Esophagus muscularis mucosa (tissue), 4 donors: ENCODE data around the gene STK39. TPM values are rescaled to one million over a fixed set of nuclear protein-coding genes. Genes with fewer than 3 reads are reported as not detected.
"Not testable (repeated sequence)": the region's sequence is repeated elsewhere in the genome, so short reads cannot be mapped to it uniquely, and the experiment has no call there.

Experiments used
- DNase-seq: peaks from one replicate; pipeline ENCODE4 v3.0.0-alpha.2; 2017; ENCODE audit errors: extremely low spot score
- H3K27ac ChIP-seq, 4 donors: fragments of 200-600 bp; sonication (generic); replicated peaks in 1 of 4; 1 replicate in 3 of 4; 2 replicates in 1 of 4; pipeline ENCODE4 v1.5.1; 2016 to 2019; ENCODE audit warnings: mild to moderate bottlenecking in 1 of 4
- H3K27me3 ChIP-seq, 4 donors: fragments of 200-600 bp; sonication (generic); one replicate each; pipeline versions ENCODE4 v1.5.1 to v1.6.0; 2016 to 2019
- H3K36me3 ChIP-seq, 4 donors: fragments of 200-600 bp; sonication (generic); one replicate each; pipeline ENCODE4 v1.5.1; 2016 to 2019
- H3K4me1 ChIP-seq, 4 donors: fragments of 200-600 bp; sonication (generic); one replicate each; pipeline ENCODE4 v1.5.1; 2016 to 2019
- H3K4me3 ChIP-seq, 4 donors: fragments of 200-600 bp; sonication (generic); 1 replicate in 2 of 4; 2 replicates in 2 of 4; pipeline ENCODE4 v1.5.1; 2016 to 2019; ENCODE audit warnings: mild to moderate bottlenecking in 4 of 4, moderate library complexity in 1 of 4
- H3K9me3 ChIP-seq, 4 donors: fragments of 200-600 bp; sonication (generic); 1 replicate in 3 of 4; 2 replicates in 1 of 4; pipeline ENCODE4 v1.5.1; 2016 to 2019
- EP300 ChIP-seq: sonication (generic); formaldehyde crosslinking; IDR thresholded peaks from one replicate; pipeline ENCODE4 v1.6.1; 2017; ENCODE audit warnings: antibody characterized with exemption
- POLR2A ChIP-seq: fragments of 450-650 bp; IDR thresholded peaks from one replicate; pipeline ENCODE4 v1.6.1; 2017; ENCODE audit warnings: antibody characterized with exemption, moderate library complexity, mild to moderate bottlenecking, low read depth
- POLR2AphosphoS5 ChIP-seq, 2 donors: sonication (generic); formaldehyde crosslinking; IDR thresholded peaks; one replicate each; pipeline ENCODE4 v1.6.1; 2017; ENCODE audit warnings: antibody characterized with exemption in 2 of 2
- WGBS: methylation state at CpG from one replicate; pipeline ENCODE4 v1.1.5; 2018; 5-methylcytosine and 5-hydroxymethylcytosine counted together
- intact Hi-C: fragments of 100-400 bp; cut with DNase I; formaldehyde crosslinking; loops from one replicate; pipeline ENCODE4 v1.15.1; 2023
- total RNA-seq, 4 donors: library from RNA; depleted of rRNA; stranded (reverse); fragments of >200 nt; gene quantifications; one replicate each; pipeline versions ENCODE4 v1.1.0 to v1.2.1, GENCODE V29; 2016
- TF ChIP-seq, protein P1 (sequence below), 3 experiments: fragments of 200-600 bp in 2 of 3; fragments of 450-650 bp in 1 of 3; sonication (generic) in 2 of 3; IDR thresholded peaks; one replicate each; pipeline ENCODE4 v1.5.1; 2017 to 2019; ENCODE audit warnings: antibody characterized with exemption in 3 of 3, mild to moderate bottlenecking in 2 of 3, moderate library complexity in 1 of 3

STK39 gene
- total RNA-seq, 4 donors from 2014 or later: 32.5 to 49.1 (median 41.5) TPM

DNA sequence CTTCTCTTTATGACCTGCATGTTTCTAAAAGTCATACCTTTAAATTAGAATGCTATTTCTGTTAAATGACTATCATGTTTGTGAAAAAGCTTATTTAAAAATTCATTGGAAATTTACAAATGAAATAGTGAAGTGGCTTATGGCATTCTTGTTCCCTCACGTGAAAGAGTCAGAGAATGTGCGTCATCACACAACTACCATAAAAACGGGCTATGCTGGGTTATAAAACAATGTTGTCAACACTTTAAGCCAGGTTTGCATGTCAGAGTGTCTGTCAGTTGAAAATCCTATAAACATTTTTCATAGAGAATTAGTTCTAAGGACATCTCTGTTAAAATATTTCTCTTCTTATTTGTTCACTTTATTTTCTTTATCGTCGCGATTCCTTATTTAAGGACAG, 42.5 kb upstream of the STK39 start:
- H3K36me3 ChIP-seq: no peaks in the 10 kb centered on the region
- no peak overlapping the region for H3K27ac ChIP-seq
- WGBS: 84% methylated on average over 6 of the region's 6 CpGs
- intact Hi-C loops: no loop called here
- no peak for TF ChIP-seq EP300
- no peak for TF ChIP-seq POLR2AphosphoS5 (IDR thresholded peaks at IDR 0.05)
- TF ChIP-seq, protein P1, sequence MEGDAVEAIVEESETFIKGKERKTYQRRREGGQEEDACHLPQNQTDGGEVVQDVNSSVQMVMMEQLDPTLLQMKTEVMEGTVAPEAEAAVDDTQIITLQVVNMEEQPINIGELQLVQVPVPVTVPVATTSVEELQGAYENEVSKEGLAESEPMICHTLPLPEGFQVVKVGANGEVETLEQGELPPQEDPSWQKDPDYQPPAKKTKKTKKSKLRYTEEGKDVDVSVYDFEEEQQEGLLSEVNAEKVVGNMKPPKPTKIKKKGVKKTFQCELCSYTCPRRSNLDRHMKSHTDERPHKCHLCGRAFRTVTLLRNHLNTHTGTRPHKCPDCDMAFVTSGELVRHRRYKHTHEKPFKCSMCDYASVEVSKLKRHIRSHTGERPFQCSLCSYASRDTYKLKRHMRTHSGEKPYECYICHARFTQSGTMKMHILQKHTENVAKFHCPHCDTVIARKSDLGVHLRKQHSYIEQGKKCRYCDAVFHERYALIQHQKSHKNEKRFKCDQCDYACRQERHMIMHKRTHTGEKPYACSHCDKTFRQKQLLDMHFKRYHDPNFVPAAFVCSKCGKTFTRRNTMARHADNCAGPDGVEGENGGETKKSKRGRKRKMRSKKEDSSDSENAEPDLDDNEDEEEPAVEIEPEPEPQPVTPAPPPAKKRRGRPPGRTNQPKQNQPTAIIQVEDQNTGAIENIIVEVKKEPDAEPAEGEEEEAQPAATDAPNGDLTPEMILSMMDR (IDR thresholded peaks at IDR 0.05): no peak
- no peak for TF ChIP-seq POLR2A
- H3K4me1 ChIP-seq: no peaks in the 10 kb centered on the region
- no peaks in the 10 kb centered on the region for H3K27me3 ChIP-seq
- no peak overlapping the region for H3K4me3 ChIP-seq
- DNase-seq: no peak
- H3K9me3 ChIP-seq: no peaks in the 10 kb centered on the region

DNA sequence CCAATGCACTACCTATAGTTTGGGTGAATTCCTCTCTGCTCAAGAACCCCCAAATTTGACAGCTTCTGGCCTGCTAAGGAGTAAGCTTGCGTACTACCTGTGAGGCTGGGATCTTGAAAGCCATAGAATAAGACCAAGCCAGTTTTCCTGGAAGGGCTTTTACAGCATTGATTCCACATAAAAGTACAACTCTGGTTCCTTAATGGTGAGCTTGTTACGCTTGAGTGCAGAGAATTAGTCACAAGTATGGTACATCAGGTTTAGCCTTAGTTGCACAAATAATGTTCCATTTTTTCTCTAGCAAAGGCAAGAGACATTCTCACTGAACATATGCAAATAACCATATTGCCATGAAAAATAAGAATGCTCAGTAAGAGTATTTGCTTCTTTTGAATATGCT, 39.1 kb upstream of the STK39 start:
- DNase-seq: no peak
- WGBS: 50% methylated on average over 2 of the region's 2 CpGs

DNA sequence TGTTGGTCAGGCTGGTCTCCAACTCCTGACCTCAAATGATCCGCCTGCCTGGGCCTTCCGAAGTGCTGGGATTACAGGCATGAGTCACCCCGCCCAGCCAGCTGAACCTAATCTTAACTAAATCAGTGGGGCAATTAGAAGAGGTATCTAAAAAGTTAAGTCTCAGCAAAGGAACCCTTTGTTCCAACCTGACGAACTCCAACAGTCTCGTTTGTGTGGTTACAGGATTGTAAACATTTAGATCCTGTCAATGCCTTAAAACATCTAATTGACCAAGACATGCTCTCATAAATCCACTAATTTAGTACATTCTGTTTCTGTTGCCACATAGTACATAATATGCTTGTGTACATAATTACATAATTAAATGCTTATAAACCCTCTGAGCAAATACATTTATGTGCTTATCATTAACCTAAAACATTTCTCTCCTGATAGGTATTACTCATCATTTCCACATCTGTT, 31.1 kb upstream of the STK39 start:
- no peaks in the 10 kb centered on the region for H3K36me3 ChIP-seq
- no peak for DNase-seq
- peaks cover 0 to 6% (median 5%) of the 10 kb centered on the region in 4 donors for H3K4me1 ChIP-seq
- H3K4me3 ChIP-seq: no peak overlapping the region
- 88% methylated on average over 5 of the region's 5 CpGs for WGBS
- TF ChIP-seq, protein P1 (IDR thresholded peaks at IDR 0.05): no peak
- TF ChIP-seq POLR2AphosphoS5 (IDR thresholded peaks at IDR 0.05) (no peak), POLR2A (no peak), EP300 (no peak)
- intact Hi-C loops: no loop called here
- no peaks in the 10 kb centered on the region for H3K9me3 ChIP-seq
- H3K27ac ChIP-seq: no peak overlapping the region
- H3K27me3 ChIP-seq: no peaks in the 10 kb centered on the region

More for the DNA sequence above, 39.1 kb upstream of the STK39 start:
- Histone ChIP-seq H3K4me1 (peaks cover 0 to 7% (median 6%) of the 10 kb centered on the region in 4 donors), H3K9me3 (no peaks in the 10 kb centered on the region), H3K36me3 (no peaks in the 10 kb centered on the region), H3K4me3 (no peak overlapping the region), H3K27me3 (no peaks in the 10 kb centered on the region), H3K27ac (no peak overlapping the region)
- intact Hi-C loops: no loop called here
- TF ChIP-seq POLR2AphosphoS5 (IDR thresholded peaks at IDR 0.05) (no peak), POLR2A (no peak), EP300 (no peak)
- TF ChIP-seq, protein P1 (IDR thresholded peaks at IDR 0.05): no peak

DNA sequence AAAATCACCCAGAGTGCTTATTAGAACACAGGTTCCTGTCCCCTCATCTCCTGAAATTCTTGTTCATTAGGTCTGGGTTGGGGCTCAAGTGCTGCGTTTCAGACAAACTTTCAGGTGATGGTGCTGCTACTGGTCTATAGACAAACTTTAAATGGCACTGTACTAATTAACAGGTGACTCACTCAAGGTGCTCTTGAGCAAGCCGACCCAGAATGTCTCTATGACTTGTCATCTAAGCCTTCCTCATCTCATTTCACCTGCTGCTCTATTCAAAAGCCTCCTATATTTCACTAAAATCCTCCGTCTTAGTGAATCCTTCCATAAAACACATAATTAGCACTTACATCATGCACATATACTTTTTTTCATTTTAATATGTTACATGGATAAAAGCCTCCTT, 29.9 kb upstream of the STK39 start:
- Histone ChIP-seq H3K9me3 (no peaks in the 10 kb centered on the region), H3K27ac (no peak overlapping the region), H3K36me3 (no peaks in the 10 kb centered on the region), H3K27me3 (no peaks in the 10 kb centered on the region), H3K4me1 (no peaks in the 10 kb centered on the region), H3K4me3 (no peak overlapping the region)
- no peak for DNase-seq
- TF ChIP-seq POLR2AphosphoS5 (IDR thresholded peaks at IDR 0.05) (no peak), POLR2A (no peak), EP300 (no peak)
- TF ChIP-seq, protein P1 (IDR thresholded peaks at IDR 0.05): no peak
- intact Hi-C loops: no loop called here
- 95% methylated on average over 3 of the region's 3 CpGs for WGBS

DNA sequence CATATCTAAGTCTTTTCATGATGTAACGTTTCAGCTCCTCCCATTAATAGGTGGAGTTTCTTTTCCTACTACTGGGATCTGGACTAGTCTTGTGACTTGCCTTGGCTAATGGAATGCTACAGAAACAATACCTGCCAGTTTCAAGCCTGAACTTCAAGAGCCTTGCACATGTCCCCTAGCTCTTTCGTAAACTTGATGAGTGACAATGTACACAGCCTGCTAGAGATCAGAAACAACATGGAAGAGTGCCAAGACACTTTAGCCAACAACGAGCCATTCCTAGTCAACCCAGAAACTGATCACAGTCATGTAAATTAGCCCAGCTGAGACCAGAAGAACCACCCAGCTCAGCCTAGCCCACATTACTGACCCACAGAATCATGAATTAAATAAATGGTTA, 24.8 kb upstream of the STK39 start:
- TF ChIP-seq EP300 (no peak), POLR2AphosphoS5 (IDR thresholded peaks at IDR 0.05) (no peak), POLR2A (no peak)
- TF ChIP-seq, protein P1 (IDR thresholded peaks at IDR 0.05): no peak
- DNase-seq: no peak
- Histone ChIP-seq H3K4me3 (no peak overlapping the region), H3K27ac (no peak overlapping the region), H3K4me1 (no peaks in the 10 kb centered on the region), H3K9me3 (no peaks in the 10 kb centered on the region), H3K36me3 (no peaks in the 10 kb centered on the region), H3K27me3 (no peaks in the 10 kb centered on the region)
- 88% methylated on average over 3 of the region's 3 CpGs for WGBS
- intact Hi-C loops: no loop called here

DNA sequence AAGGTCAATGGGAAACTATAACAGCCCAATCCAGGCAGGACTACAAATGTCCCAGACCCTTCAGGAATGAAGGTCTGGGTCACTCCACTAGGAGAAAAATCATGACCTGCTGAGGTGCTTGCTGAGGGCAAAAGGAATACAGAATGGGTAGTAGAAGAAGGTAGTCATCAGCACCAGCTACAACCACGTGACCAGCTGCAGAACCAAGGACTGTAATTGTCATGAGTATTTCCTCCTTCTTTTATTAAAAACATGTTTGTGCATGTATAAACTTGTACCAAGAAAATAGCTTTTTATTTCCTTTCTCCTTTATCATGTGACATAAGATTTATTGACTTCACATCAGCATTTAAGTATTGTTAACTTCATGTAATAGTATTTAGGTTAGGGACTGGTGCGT, 15.5 kb upstream of the STK39 start:
- H3K36me3 ChIP-seq, DNase-seq, H3K4me3 ChIP-seq, intact Hi-C loops, H3K27me3 ChIP-seq, H3K27ac ChIP-seq, H3K4me1 ChIP-seq: not testable (repeated sequence)
- WGBS: 91% methylated on average over 2 of the region's 2 CpGs
- H3K9me3 ChIP-seq: peaks cover 0 to 19% (median 17%) of the 10 kb centered on the region in 4 donors
